Calu3 (cell line): Measurements from ENCODE around the gene ANGPTL5. TPM values are rescaled to one million over a fixed set of nuclear protein-coding genes. Genes with fewer than 3 reads are reported as not detected.

Experiments
- BruUV-seq: library from RNA; stranded (reverse); fragments of 400-500 nt; replicated peaks from 2 replicates; lab custom pipeline; 2021; lab: Mats Ljungman, UMichigan
- CTCF ChIA-PET: fragments of 300-600 bp; sonication (Branson Sonifier 250); formaldehyde crosslinking; loops from one replicate; lab custom pipeline; 2022; ENCODE audit warnings: antibody characterized with exemption; lab: Charles Lee
- DNase-seq: peaks from one replicate; pipeline ENCODE4 v3.0.0; 2022
- H3K27ac Mint-ChIP-seq: one replicate; pipeline ENCODE4 v1.8.0; 2022; ENCODE audit warnings: mixed read lengths; ENCODE audit not compliant: unreplicated experiment
- H3K27me3 Mint-ChIP-seq: one replicate; pipeline ENCODE4 v1.8.0; 2022; ENCODE audit warnings: mixed read lengths; ENCODE audit not compliant: unreplicated experiment
- H3K36me3 Mint-ChIP-seq: one replicate; pipeline ENCODE4 v1.8.0; 2022; ENCODE audit warnings: mild to moderate bottlenecking, moderate library complexity, mixed read lengths; ENCODE audit not compliant: insufficient read depth, unreplicated experiment
- H3K4me1 Mint-ChIP-seq: one replicate; pipeline ENCODE4 v1.8.0; 2022; ENCODE audit warnings: mild to moderate bottlenecking, low read depth, mixed read lengths; ENCODE audit not compliant: unreplicated experiment
- H3K4me3 Mint-ChIP-seq: one replicate; pipeline ENCODE4 v1.8.0; 2022; ENCODE audit warnings: mild to moderate bottlenecking, low read depth, moderate library complexity, mixed read lengths; ENCODE audit not compliant: unreplicated experiment
- H3K9me3 Mint-ChIP-seq: one replicate; pipeline ENCODE4 v1.8.0; 2022; ENCODE audit warnings: low read depth, mixed read lengths; ENCODE audit not compliant: unreplicated experiment
- CTCF ChIP-seq: fragments of 200-600 bp; IDR thresholded peaks from one replicate; pipeline ENCODE4 v1.8.0; 2022; ENCODE audit warnings: antibody characterized with exemption; ENCODE audit not compliant: unreplicated experiment
- intact Hi-C: fragments of 100-400 bp; cut with micrococcal nuclease; formaldehyde crosslinking; loops from one replicate; pipeline ENCODE4 v1.10.0; 2022; ENCODE audit not compliant: unreplicated experiment
- total RNA-seq: library from RNA; stranded (reverse); gene quantifications from 2 replicates; pipeline ENCODE4 v1.2.3, GENCODE V29; 2022

ANGPTL5 gene
- total RNA-seq, 1 experiment from 2014 or later: not detected

- BruUV-seq: no TSS peak
- Mint-ChIP-seq H3K4me3 (no peak overlapping the region), H3K4me1 (peaks cover 14% of the 10 kb centered on the region), H3K9me3 (no peaks in the 10 kb centered on the region), H3K36me3 (no peaks in the 10 kb centered on the region), H3K27me3 (no peaks in the 10 kb centered on the region), H3K27ac (no peak overlapping the region)
- CTCF ChIA-PET: interaction anchor here (0.9 to 1.3 kb wide), 4 partner anchors 14 to 127 kb away, joined by 3 to 5 read pairs (median 4); no protein-coding TSS in a partner anchor
- DNase-seq: peak; percentile 28
- TF ChIP-seq CTCF: peak; percentile 23
- intact Hi-C loops: loop anchor here (1.0 kb wide), 1 partner anchor 18 kb away; no protein-coding TSS in a partner anchor
Measured at GRCh38 chr11:101880222-101880621, 36.1 kb downstream of the ANGPTL5 start.

GRCh38 chr11:101872171-101872882 is 44.0 kb downstream of the ANGPTL5 start:
- peaks cover 35% of the 10 kb centered on the region for H3K4me1 Mint-ChIP-seq
- no TSS peak for BruUV-seq
- H3K27me3 Mint-ChIP-seq: no peaks in the 10 kb centered on the region
- CTCF ChIA-PET: no interaction called here
- intact Hi-C loops: no loop called here
- no peak for TF ChIP-seq CTCF
- no peak for DNase-seq
- H3K9me3 Mint-ChIP-seq: no peaks in the 10 kb centered on the region
- no peak overlapping the region for H3K4me3 Mint-ChIP-seq
- no peaks in the 10 kb centered on the region for H3K36me3 Mint-ChIP-seq
- H3K27ac Mint-ChIP-seq: no peak overlapping the region

- BruUV-seq: no TSS peak
Measured at GRCh38 chr11:101870510-101870909, 45.8 kb downstream of the ANGPTL5 start.

GRCh38 chr11:101867951-101868350 is 48.4 kb downstream of the ANGPTL5 start:
- Mint-ChIP-seq H3K9me3 (peaks cover 4% of the 10 kb centered on the region), H3K27ac (peak overlapping the region; percentile 69), H3K36me3 (no peaks in the 10 kb centered on the region), H3K4me3 (no peak overlapping the region), H3K4me1 (peaks cover 40% of the 10 kb centered on the region), H3K27me3 (no peaks in the 10 kb centered on the region)
- BruUV-seq: no TSS peak
- peak; percentile 6 for DNase-seq
- no peak for TF ChIP-seq CTCF
- intact Hi-C loops: loop anchor here (10.0 kb wide), 2 partner anchors 397 to 627 kb away; no protein-coding TSS in a partner anchor
- CTCF ChIA-PET: interaction anchor here (1.3 to 1.7 kb wide), 2 partner anchors 47 to 140 kb away, joined by 5 to 6 read pairs; partner anchors contain the start of gene CEP126

More at GRCh38 chr11:101870510-101870909, 45.8 kb downstream of the ANGPTL5 start:
- Mint-ChIP-seq H3K36me3 (no peaks in the 10 kb centered on the region), H3K27ac (peak overlapping the region; percentile 33), H3K27me3 (no peaks in the 10 kb centered on the region), H3K4me3 (peak overlapping the region; percentile 1), H3K9me3 (no peaks in the 10 kb centered on the region), H3K4me1 (peaks cover 35% of the 10 kb centered on the region)
- DNase-seq: no peak
- intact Hi-C loops: no loop called here
- CTCF ChIA-PET: no interaction called here
- no peak for TF ChIP-seq CTCF
